Measurements from ENCODE around the gene MAPK8IP2. TPM values are rescaled to one million over a fixed set of nuclear protein-coding genes. Genes with fewer than 3 reads are reported as not detected.

Gene MAPK8IP2
- total and polyA plus RNA-seq, 10 of the 15 experiments (the other 5 are each of a cell fraction or from before 2014, with no cell fraction given), result 0.01 to 0.13 (median 0.06) TPM; not detected in 4

GRCh38 chr22:50575426-50575941 lies 25.1 kb upstream of the MAPK8IP2 start:
- Histone ChIP-seq H3K4me2 (ENCODE audit: control insufficient read depth, insufficient read depth) (no peak overlapping the region), H3K4me1 (ENCODE audit: control insufficient read depth, insufficient read depth, low read length) (peaks cover 10% of the 10 kb centered on the region), H3K9ac (ENCODE audit: control insufficient read depth, insufficient read depth, low read length) (no peak overlapping the region), H2AFZ (ENCODE audit: control insufficient read depth, low read depth, low read length) (no peak overlapping the region), H4K20me1 (ENCODE audit: control insufficient read depth, insufficient read depth) (no peaks in the 10 kb centered on the region), H3K79me2 (ENCODE audit: control insufficient read depth, insufficient read depth, low read length) (no peaks in the 10 kb centered on the region; the same call in none of the 2 replicates), H3K4me3 (no peak overlapping the region), H3K27me3 (replicated peaks in 1 of 2; ENCODE audit: control insufficient read depth in 2 of 2, insufficient read depth in 2 of 2, low read length in 1 of 2) (no peaks in the 10 kb centered on the region), H3K27ac (ENCODE audit: control insufficient read depth, insufficient read depth) (no peak overlapping the region), H3K36me3 (ENCODE audit: control insufficient read depth in 2 of 2, insufficient read depth in 2 of 2, low read length in 1 of 2) (peaks cover 11 to 16% of the 10 kb centered on the region in 2 experiments; a peak in 3 of 4 replicates), H3K9me3 (replicated peaks; ENCODE audit: control insufficient read depth, insufficient read depth, low read length) (no peaks in the 10 kb centered on the region)
- FAIRE-seq (no peak), DNase-seq (ENCODE audit: low read depth, low spot score) (no peak), ATAC-seq (no peak)
- in situ Hi-C loops (cut with MboI) (no loop called here), intact Hi-C loops (cut with micrococcal nuclease; ENCODE audit: unreplicated experiment) (no loop called here)
- no TSS peak for BruUV-seq (replicated peaks)
- ChIA-PET RAD21 (ENCODE audit: unreplicated experiment) (no interaction called here), SMC1A (ENCODE audit: uncharacterized antibody, unreplicated experiment) (no interaction called here), CTCF (interaction anchor here (1.0 to 2.0 kb wide), 4 partner anchors 10 to 50 kb away, joined by 3 to 7 read pairs (median 4); partner anchors contain the start of gene SYCE3), POLR2A (no interaction called here)
- WGBS (ENCODE audit: insufficient coverage, insufficient replicate concordance, low lambda C conversion rate, missing lambda C conversion rate), result 90% methylated on average over 8 of the region's 8 CpGs
- TF ChIP-seq TARDBP (IDR thresholded peaks at IDR 0.05; ENCODE audit: borderline replicate concordance) (no peak), NFYB (IDR thresholded peaks at IDR 0.05; ENCODE audit: insufficient read depth, low read depth, low read length) (no peak), BACH1 (IDR thresholded peaks at IDR 0.05; ENCODE audit: borderline replicate concordance) (no peak), RELA (IDR thresholded peaks at IDR 0.05; ENCODE audit: borderline replicate concordance, partially characterized antibody) (no peak), CBFB (IDR thresholded peaks at IDR 0.05; ENCODE audit: low read depth) (no peak), SMC3 (IDR thresholded peaks at IDR 0.05; ENCODE audit: borderline replicate concordance, low read length) (no peak), ZNF622 (IDR thresholded peaks at IDR 0.05) (no peak), EP300 (IDR thresholded peaks at IDR 0.05; ENCODE audit: borderline replicate concordance in 1 of 2, control insufficient read depth in 1 of 2, low read depth in 2 of 2, low read length in 2 of 2) (no peak), KLF5 (IDR thresholded peaks at IDR 0.05; ENCODE audit: partially characterized antibody) (no peak), HSF1 (IDR thresholded peaks at IDR 0.05; ENCODE audit: low read depth, low read length) (no peak), BCL11A (IDR thresholded peaks at IDR 0.05; ENCODE audit: low read depth, low read length) (no peak), HDAC6 (IDR thresholded peaks at IDR 0.05; ENCODE audit: unreplicated experiment) (no peak), CBX5 (IDR thresholded peaks at IDR 0.05; ENCODE audit: low read depth) (no peak)
